Measurements from ENCODE around the gene BARHL2. TPM values are rescaled to one million over a fixed set of nuclear protein-coding genes. Genes with fewer than 3 reads are reported as not detected.

BARHL2 gene
- total RNA-seq, 1 donor from 2014 or later, result not detected

DNA sequence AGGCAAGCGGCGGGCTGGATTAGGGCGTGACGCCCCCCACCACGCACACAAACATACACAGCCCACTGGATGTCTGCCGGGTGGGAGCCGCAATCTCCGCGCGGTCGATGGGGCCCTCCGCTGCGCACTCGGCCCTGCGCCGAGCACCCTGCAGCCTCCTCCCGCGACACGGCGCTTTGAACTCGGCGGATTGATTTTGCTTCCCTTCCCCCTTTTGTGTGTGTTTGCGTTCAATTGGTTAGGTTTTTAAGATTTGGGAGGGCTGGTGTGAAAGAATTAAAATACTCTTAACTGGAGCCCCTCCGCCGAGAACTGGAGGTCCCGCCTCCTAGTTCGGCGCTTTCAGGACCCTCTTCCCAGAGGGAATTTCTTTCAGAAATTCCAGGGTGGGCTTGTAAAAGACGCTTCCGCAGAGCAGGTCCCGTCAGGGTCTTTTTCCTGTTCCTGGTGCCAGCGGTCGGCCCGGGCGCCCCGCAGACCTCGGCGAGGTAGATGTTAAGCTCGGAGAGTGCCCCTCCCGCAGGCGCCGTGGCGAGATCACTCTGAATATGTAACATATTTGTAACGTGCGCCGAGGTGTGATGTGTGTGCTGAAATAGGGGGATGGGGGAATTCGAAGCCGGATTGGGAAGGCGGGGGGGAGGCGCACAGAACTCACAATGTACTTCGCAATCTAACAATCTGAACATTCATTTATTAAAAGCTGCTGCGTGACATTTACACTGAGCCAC is 8.0 kb upstream of the BARHL2 start:
- Histone ChIP-seq H3K27ac (ENCODE audit: low read depth, low read length) (no peak overlapping the region), H3K27me3 (ENCODE audit: control insufficient read depth in 3 of 3, insufficient read depth in 3 of 3, low read length in 3 of 3) (peaks cover 96 to 98% (median 97%) of the 10 kb centered on the region in 3 donors), H3K9me3 (ENCODE audit: control insufficient read depth in 3 of 3, low read length in 3 of 3) (peaks cover 0 to 3% (median 0%) of the 10 kb centered on the region in 3 donors), H3K4me3 (ENCODE audit: low read length in 3 of 3) (peak overlapping the region; percentile 49 to 65 (median 65)), H3K4me1 (ENCODE audit: control insufficient read depth in 3 of 3, insufficient read depth in 3 of 3, low read length in 3 of 3) (peaks cover 21 to 37% (median 27%) of the 10 kb centered on the region in 3 donors), H3K36me3 (ENCODE audit: control insufficient read depth in 3 of 3, insufficient read depth in 3 of 3, low read length in 3 of 3) (no peaks in the 10 kb centered on the region), H3K9ac (ENCODE audit: low read depth in 1 of 3, low read length in 3 of 3) (no peak overlapping the region)

DNA sequence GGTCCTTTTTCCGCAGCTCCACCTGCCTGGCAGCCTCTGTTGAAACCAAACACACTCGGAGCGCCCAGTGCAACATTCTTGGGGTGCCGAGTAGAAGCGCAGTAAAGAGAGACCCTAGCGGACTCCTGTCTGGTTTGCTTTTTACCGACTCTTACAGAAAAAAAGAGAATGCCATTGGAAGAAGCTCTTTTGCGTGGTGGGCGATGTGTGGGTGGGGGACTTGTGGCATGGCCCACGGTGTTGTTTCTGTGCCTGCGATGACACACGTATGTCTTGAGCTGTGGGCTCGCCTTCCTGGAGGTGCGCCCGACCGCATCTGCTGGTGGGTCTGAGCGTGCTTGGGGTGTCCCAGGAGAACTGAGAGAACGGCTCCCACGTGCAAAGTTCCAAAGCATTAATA is 7.3 kb upstream of the BARHL2 start:
- Histone ChIP-seq H3K27ac (ENCODE audit: low read depth, low read length) (no peak overlapping the region), H3K9me3 (ENCODE audit: control insufficient read depth in 3 of 3, low read length in 3 of 3) (peaks cover 0 to 3% (median 0%) of the 10 kb centered on the region in 3 donors), H3K27me3 (ENCODE audit: control insufficient read depth in 3 of 3, insufficient read depth in 3 of 3, low read length in 3 of 3) (peaks cover 96 to 98% (median 97%) of the 10 kb centered on the region in 3 donors), H3K4me1 (ENCODE audit: control insufficient read depth in 3 of 3, insufficient read depth in 3 of 3, low read length in 3 of 3) (peaks cover 22 to 37% (median 24%) of the 10 kb centered on the region in 3 donors), H3K4me3 (ENCODE audit: low read length in 3 of 3) (no peak overlapping the region), H3K36me3 (ENCODE audit: control insufficient read depth in 3 of 3, insufficient read depth in 3 of 3, low read length in 3 of 3) (no peaks in the 10 kb centered on the region), H3K9ac (ENCODE audit: low read depth in 1 of 3, low read length in 3 of 3) (no peak overlapping the region)

DNA sequence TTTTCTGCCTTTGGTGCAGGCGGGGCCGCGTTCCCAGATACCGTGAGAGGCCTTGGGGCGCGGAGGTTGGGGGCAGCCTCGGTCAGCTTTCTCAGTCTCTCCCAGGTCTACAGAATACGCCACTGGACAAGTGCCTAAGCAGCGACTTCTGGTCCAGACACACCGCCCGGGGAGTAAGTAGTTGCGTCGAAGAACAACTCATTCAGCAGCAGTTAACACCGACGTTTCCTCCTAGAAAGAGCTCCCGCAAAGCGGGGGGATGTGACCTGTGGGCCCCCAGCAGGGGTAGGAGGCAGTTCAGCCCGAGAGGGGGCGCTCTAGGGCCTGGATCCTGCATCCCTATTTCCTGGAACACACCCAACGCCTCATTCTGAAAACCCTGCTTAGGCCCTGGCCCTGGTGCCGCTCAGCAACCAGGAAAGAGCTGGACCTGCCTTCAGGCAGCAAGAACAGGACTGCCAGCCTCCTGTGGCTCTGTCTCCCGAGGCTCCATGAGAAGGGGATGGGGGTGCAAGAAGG is 6.5 kb upstream of the BARHL2 start:
- H3K27ac ChIP-seq (ENCODE audit: low read depth, low read length), result no peak overlapping the region
- peaks cover 22 to 42% (median 28%) of the 10 kb centered on the region in 3 donors for H3K4me1 ChIP-seq (ENCODE audit: control insufficient read depth in 3 of 3, insufficient read depth in 3 of 3, low read length in 3 of 3)
- no peak overlapping the region for H3K9ac ChIP-seq (ENCODE audit: low read depth in 1 of 3, low read length in 3 of 3)
- H3K4me3 ChIP-seq (ENCODE audit: low read length in 3 of 3), result peak overlapping the region; percentile 31 to 49 (median 40)
- H3K9me3 ChIP-seq (ENCODE audit: control insufficient read depth in 3 of 3, low read length in 3 of 3), result peaks cover 0 to 3% (median 0%) of the 10 kb centered on the region in 3 donors
- H3K36me3 ChIP-seq (ENCODE audit: control insufficient read depth in 3 of 3, insufficient read depth in 3 of 3, low read length in 3 of 3), result no peaks in the 10 kb centered on the region
- peaks cover 96 to 98% (median 97%) of the 10 kb centered on the region in 3 donors for H3K27me3 ChIP-seq (ENCODE audit: control insufficient read depth in 3 of 3, insufficient read depth in 3 of 3, low read length in 3 of 3)

DNA sequence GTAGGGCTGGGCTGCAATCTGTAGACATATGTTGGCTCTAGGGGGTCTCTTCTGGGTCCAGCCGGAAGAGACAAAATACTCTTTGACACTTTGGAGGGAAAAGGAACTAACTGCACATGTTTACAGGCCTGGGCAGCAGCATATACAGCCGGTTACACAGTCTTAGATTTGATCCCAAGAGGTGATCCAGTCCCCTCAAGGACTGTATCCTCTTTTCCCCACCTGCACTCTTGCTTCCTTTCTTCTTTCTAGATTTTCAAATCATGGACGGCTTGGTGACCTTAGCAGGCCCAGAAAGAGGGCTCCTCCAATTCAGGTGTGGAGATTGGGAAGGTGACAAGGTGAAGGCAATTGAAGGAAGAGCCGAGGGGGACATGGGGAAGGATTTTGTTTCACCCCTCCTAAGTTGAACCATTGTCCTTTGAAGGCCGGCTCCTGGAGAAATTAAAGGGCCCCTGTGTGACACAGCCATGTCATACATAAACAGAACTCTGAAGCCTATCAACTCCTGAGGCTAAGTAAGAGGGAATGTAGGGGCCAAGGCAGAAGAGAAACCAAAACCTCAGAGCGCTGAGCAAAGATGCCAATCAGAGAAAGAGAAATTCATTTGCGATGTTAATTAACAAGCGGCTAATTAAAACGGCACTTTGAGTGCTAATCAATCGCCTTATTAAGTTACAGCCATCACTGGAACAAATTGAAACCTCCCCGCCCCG is 5.9 kb upstream of the BARHL2 start:
- Histone ChIP-seq H3K4me1 (ENCODE audit: control insufficient read depth in 3 of 3, insufficient read depth in 3 of 3, low read length in 3 of 3) (peaks cover 26 to 48% (median 32%) of the 10 kb centered on the region in 3 donors), H3K4me3 (ENCODE audit: low read length in 3 of 3) (peak overlapping the region; percentile 31 to 49 (median 40)), H3K9me3 (ENCODE audit: control insufficient read depth in 3 of 3, low read length in 3 of 3) (peaks cover 0 to 3% (median 0%) of the 10 kb centered on the region in 3 donors), H3K27me3 (ENCODE audit: control insufficient read depth in 3 of 3, insufficient read depth in 3 of 3, low read length in 3 of 3) (peaks cover 96 to 98% (median 97%) of the 10 kb centered on the region in 3 donors), H3K36me3 (ENCODE audit: control insufficient read depth in 3 of 3, insufficient read depth in 3 of 3, low read length in 3 of 3) (no peaks in the 10 kb centered on the region), H3K9ac (ENCODE audit: low read depth in 1 of 3, low read length in 3 of 3) (no peak overlapping the region), H3K27ac (ENCODE audit: low read depth, low read length) (no peak overlapping the region)

DNA sequence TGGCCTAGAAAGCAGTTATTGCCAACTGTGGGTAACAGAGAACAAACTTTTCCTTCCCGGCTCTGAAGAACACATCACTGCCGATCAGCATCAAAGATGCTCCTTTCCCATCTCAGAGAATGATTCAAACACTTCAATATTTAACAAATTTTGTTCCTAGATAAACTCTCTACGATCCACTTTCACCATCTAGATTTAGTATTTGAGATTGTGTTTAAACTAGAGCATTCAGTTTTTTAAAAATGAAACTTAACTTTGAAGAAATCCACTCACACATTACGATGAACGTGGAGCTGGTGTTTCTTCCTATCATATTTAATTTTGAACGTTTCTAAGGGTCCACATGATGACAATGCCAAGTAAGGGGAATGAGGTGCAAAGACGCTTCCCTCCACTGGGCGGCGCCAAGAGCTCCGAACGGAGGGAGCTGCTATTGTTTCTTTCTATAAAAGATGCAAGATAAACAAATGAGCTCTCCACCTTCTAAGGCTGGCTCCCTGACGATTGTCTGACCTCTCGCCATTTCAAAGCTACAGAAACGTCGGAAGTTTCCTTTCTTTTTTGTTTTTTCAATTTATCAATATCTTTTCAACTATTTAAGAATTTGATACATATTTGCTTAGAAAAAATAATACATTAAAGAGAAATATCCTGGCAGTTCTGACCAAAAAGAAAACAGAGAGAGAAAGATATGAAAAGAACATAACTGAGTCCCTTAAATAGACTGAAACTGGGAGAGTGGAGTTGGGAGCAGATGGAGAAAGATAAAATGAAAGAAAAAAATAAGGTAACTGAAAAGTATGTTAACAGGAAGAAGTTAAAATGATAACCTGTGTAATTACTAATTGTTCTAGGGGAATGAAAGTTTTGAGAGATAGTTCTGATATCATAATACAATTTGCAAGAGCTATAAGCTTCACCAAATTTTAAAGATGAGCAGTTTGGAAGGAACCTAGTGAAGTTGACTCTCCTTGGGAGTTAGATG is 4.4 kb upstream of the BARHL2 start:
- Histone ChIP-seq H3K9me3 (ENCODE audit: control insufficient read depth in 3 of 3, low read length in 3 of 3) (peaks cover 0 to 3% (median 0%) of the 10 kb centered on the region in 3 donors), H3K36me3 (ENCODE audit: control insufficient read depth in 3 of 3, insufficient read depth in 3 of 3, low read length in 3 of 3) (no peaks in the 10 kb centered on the region), H3K4me3 (ENCODE audit: low read length in 3 of 3) (no peak overlapping the region), H3K27me3 (ENCODE audit: control insufficient read depth in 3 of 3, insufficient read depth in 3 of 3, low read length in 3 of 3) (peaks cover 90 to 94% (median 94%) of the 10 kb centered on the region in 3 donors), H3K27ac (ENCODE audit: low read depth, low read length) (no peak overlapping the region), H3K9ac (ENCODE audit: low read depth in 1 of 3, low read length in 3 of 3) (no peak overlapping the region), H3K4me1 (ENCODE audit: control insufficient read depth in 3 of 3, insufficient read depth in 3 of 3, low read length in 3 of 3) (peaks cover 29 to 46% (median 32%) of the 10 kb centered on the region in 3 donors)

DNA sequence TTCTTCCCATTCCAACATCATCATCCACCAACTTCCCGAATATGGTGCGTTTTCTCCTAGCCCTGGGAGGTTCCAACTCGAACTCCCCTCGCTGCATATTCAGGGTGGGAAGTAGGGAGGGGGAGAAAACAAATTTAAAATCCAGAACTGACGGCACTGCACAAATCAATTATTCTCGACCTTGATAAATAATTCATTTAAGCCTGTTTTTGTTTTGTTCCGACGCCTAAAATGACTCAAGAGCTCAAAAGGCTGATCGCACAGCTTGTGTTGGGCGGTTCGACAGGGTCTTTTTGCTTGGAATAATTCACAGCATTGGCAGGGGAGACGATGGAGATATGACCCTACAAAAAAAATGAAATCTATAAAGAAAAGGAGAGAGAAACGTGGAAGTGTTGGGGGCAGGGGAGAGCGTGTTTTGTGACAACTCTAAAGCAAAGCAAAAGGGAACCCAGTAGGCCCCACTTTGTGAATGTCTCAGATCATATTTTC is 3.1 kb upstream of the BARHL2 start:
- Histone ChIP-seq H3K27me3 (ENCODE audit: control insufficient read depth in 3 of 3, insufficient read depth in 3 of 3, low read length in 3 of 3) (peaks cover 90 to 94% (median 93%) of the 10 kb centered on the region in 3 donors), H3K36me3 (ENCODE audit: control insufficient read depth in 3 of 3, insufficient read depth in 3 of 3, low read length in 3 of 3) (no peaks in the 10 kb centered on the region), H3K4me3 (ENCODE audit: low read length in 3 of 3) (no peak overlapping the region), H3K9me3 (ENCODE audit: control insufficient read depth in 3 of 3, low read length in 3 of 3) (peaks cover 0 to 3% (median 0%) of the 10 kb centered on the region in 3 donors), H3K9ac (ENCODE audit: low read depth in 1 of 3, low read length in 3 of 3) (no peak overlapping the region), H3K27ac (ENCODE audit: low read depth, low read length) (no peak overlapping the region), H3K4me1 (ENCODE audit: control insufficient read depth in 3 of 3, insufficient read depth in 3 of 3, low read length in 3 of 3) (peaks cover 21 to 33% (median 24%) of the 10 kb centered on the region in 3 donors)

DNA sequence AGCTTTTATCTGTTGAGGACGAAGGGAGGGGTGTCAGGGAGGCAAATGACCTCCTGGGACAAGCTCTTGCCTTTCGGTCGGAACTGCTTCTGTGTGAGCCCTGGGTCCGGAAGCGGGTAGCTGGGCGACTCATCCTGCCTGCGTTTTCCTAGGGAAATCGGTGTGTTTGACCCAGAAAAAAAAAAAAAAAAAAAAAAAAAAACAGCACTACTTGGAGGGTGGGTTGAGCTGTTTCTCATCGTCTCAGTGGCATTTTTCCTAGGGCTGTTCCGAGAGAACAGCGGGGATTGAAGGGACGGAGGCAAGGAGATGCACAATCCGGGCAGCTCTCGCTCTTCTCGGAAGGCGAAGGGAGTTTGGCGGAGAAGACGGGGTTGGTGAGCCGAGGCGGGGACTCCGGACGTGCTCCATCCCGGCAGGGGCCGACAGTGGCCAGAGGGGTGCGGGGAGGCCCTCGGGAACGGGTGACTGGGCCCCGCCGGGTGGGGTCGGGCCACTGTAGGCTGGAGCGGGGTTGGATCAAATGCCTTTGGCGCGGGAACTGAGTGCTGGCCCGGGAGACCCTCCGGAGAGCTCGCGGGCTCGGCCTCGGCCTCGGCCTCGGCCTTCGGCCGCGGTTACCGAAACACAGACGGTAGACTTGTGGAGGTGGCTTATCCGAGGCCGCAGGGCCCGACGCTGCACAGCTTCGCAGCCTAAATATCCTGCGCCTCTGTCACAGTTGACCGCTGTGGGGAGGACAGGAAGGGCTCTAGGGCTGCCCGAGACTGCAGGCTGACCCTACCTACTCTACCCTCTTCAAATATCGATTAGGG is 2.4 kb upstream of the BARHL2 start:
- Histone ChIP-seq H3K9ac (ENCODE audit: low read depth in 1 of 3, low read length in 3 of 3) (no peak overlapping the region), H3K27ac (ENCODE audit: low read depth, low read length) (no peak overlapping the region), H3K4me3 (ENCODE audit: low read length in 3 of 3) (no peak overlapping the region), H3K36me3 (ENCODE audit: control insufficient read depth in 3 of 3, insufficient read depth in 3 of 3, low read length in 3 of 3) (no peaks in the 10 kb centered on the region), H3K27me3 (ENCODE audit: control insufficient read depth in 3 of 3, insufficient read depth in 3 of 3, low read length in 3 of 3) (peaks cover 89 to 93% (median 92%) of the 10 kb centered on the region in 3 donors), H3K4me1 (ENCODE audit: control insufficient read depth in 3 of 3, insufficient read depth in 3 of 3, low read length in 3 of 3) (peaks cover 17 to 26% (median 18%) of the 10 kb centered on the region in 3 donors), H3K9me3 (ENCODE audit: control insufficient read depth in 3 of 3, low read length in 3 of 3) (peaks cover 0 to 3% (median 0%) of the 10 kb centered on the region in 3 donors)

DNA sequence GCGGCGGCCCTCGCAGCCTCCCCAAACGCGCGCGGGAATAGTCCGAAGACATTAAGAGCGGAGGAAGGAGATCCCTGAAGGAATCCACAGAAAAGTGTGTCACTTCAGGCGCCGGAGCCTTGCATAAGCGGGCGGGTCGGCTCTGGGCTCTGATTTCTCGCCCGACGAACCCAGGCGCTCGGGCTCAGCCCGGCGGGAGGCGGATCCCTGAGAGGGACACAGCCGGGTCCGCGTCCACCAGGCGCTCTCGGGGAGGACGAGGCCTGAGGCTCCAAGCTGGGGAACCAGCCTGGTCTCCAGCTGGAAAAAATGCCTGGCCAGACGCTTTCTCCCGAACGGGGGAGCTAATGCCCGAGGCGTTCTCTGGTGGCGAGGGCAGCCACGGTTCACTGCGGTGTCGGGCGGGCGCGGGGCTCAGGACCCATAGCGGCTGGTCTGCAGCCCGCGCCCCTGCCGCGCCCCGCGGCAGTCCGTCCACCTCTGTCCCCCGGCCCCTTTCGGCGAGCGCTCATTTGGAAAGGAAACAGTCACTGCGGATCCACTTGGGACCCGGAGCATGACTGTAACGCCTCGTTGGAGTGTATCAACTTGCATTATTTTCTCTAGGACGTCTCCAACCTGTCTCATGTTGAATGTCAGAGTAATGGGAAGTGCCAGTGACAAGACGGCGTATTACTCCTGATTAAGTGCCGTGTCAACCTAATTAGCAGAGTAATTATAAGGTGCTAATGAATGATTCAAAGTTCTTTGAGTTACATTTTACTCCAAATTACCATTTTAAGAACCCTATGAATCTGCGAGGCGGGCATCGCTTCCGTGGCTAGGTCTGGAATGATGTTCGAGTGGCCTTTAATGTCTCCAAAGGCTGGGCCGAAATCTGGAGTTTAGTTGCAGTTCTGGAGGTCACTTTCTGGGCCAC is 1.6 kb upstream of the BARHL2 start:
- Histone ChIP-seq H3K27me3 (ENCODE audit: control insufficient read depth in 3 of 3, insufficient read depth in 3 of 3, low read length in 3 of 3) (peaks cover 89 to 93% (median 92%) of the 10 kb centered on the region in 3 donors), H3K27ac (ENCODE audit: low read depth, low read length) (no peak overlapping the region), H3K36me3 (ENCODE audit: control insufficient read depth in 3 of 3, insufficient read depth in 3 of 3, low read length in 3 of 3) (no peaks in the 10 kb centered on the region), H3K9me3 (ENCODE audit: control insufficient read depth in 3 of 3, low read length in 3 of 3) (peaks cover 0 to 3% (median 0%) of the 10 kb centered on the region in 3 donors), H3K4me3 (ENCODE audit: low read length in 3 of 3) (peak overlapping the region; percentile 51 to 56 (median 54)), H3K9ac (ENCODE audit: low read depth in 1 of 3, low read length in 3 of 3) (peak overlapping the region in 1 of 3 donors; percentile 3), H3K4me1 (ENCODE audit: control insufficient read depth in 3 of 3, insufficient read depth in 3 of 3, low read length in 3 of 3) (peaks cover 16 to 20% (median 17%) of the 10 kb centered on the region in 3 donors)

All from skeletal muscle tissue (tissue), 4 donors.